HepG2 (cell line): Measurements from ENCODE around the gene TP53BP2. TPM values are rescaled to one million over a fixed set of nuclear protein-coding genes. Genes with fewer than 3 reads are reported as not detected.

Experiments used
- ATAC-seq: fragments of 200-7000 bp; cut with Tn5 transposase; 3 replicates; pipeline ENCODE4 v1.9.1; 2020; ENCODE audit warnings: mild to moderate bottlenecking, moderate library complexity
- BruUV-seq: library from RNA; stranded (reverse); fragments of 400-500 nt; replicated peaks from 2 replicates; lab custom pipeline; 2021; lab: Mats Ljungman, UMichigan
- CTCF ChIA-PET: fragments of 300-600 bp; formaldehyde crosslinking; extraction: SDS; loops from one replicate; lab custom pipeline; 2021; ENCODE audit warnings: low total read pairs, inconsistent platforms, low intra/inter-chr PET ratio; lab: Yijun Ruan, JAX
- POLR2A ChIA-PET: fragments of 350-600 bp; sonication (Branson Sonifier 250); formaldehyde crosslinking; loops from one replicate; lab custom pipeline; 2020; ENCODE audit warnings: antibody characterized with exemption, inconsistent platforms; lab: Yijun Ruan, JAX
- DNase-seq: peaks from one replicate; pipeline ENCODE4 v3.0.0-alpha.2; 2015; ENCODE audit warnings: low spot score
- FAIRE-seq: peaks from 3 replicates; lab custom pipeline; 2011; peaks lifted over from hg19 to GRCh38; lab: Jason Lieb, UNC
- H2AFZ ChIP-seq: one replicate; pipeline ENCODE4 v1.6.1; 2011; ENCODE audit warnings: low read length, inconsistent platforms
- H3K27ac ChIP-seq: fragments of 300-600 bp; 3 replicates; pipeline ENCODE4 v1.8.0; 2011; ENCODE audit warnings: mixed run types, mild to moderate bottlenecking, mixed read lengths, low read length, inconsistent platforms; ENCODE audit not compliant: insufficient read depth; ENCODE audit errors: extremely low read length
- H3K27me3 ChIP-seq, 2 experiments: fragments of 200-600 bp in 1 of 2; 2 replicates in 1 of 2; 3 replicates in 1 of 2; pipeline versions ENCODE4 v1.6.0 to v1.8.0; 2011; ENCODE audit warnings: low read length in 2 of 2, mild to moderate bottlenecking in 2 of 2, moderate library complexity in 2 of 2, inconsistent platforms in 1 of 2; ENCODE audit not compliant: insufficient read depth in 2 of 2, control insufficient read depth in 1 of 2
- H3K36me3 ChIP-seq, 2 experiments: fragments of 200-600 bp in 1 of 2; replicated peaks in 1 of 2; 2 replicates in 1 of 2; 3 replicates in 1 of 2; pipeline versions ENCODE4 v1.5.1 to v1.8.0; 2011; ENCODE audit warnings: low read length in 2 of 2, inconsistent platforms in 1 of 2; ENCODE audit not compliant: insufficient read depth in 2 of 2, control insufficient read depth in 1 of 2
- H3K4me1 ChIP-seq: 2 replicates; pipeline ENCODE4 v1.5.1; 2012; ENCODE audit warnings: low read length, inconsistent platforms; ENCODE audit not compliant: insufficient read depth
- H3K4me2 ChIP-seq: 2 replicates; pipeline ENCODE4 v1.6.0; 2011; ENCODE audit warnings: low read depth, low read length, inconsistent platforms
- H3K4me3 ChIP-seq, 3 experiments: fragments of 200-600 bp in 1 of 3; sonication (generic), shearing (Covaris generic) in 1 of 3; replicated peaks in 1 of 3; 2 replicates each; pipeline ENCODE4 v1.5.1; 2011 to 2016; ENCODE audit warnings: low read length in 3 of 3, inconsistent platforms in 2 of 3, low read depth in 2 of 3, mild to moderate bottlenecking in 2 of 3, control low read depth in 1 of 3, mixed read lengths in 1 of 3; ENCODE audit not compliant: insufficient read depth in 1 of 3
- H3K79me2 ChIP-seq: one replicate; pipeline ENCODE4 v1.6.1; 2011; ENCODE audit warnings: low read length, inconsistent platforms; ENCODE audit not compliant: insufficient read depth
- H3K9ac ChIP-seq: 2 replicates; pipeline ENCODE4 v1.6.0; 2011; ENCODE audit warnings: mild to moderate bottlenecking, low read depth, low read length, inconsistent platforms; ENCODE audit not compliant: insufficient read depth
- H3K9me3 ChIP-seq: 2 replicates; pipeline ENCODE4 v1.5.1; 2012; ENCODE audit warnings: mild to moderate bottlenecking, low read length
- H4K20me1 ChIP-seq: 2 replicates; pipeline ENCODE4 v1.6.0; 2011; ENCODE audit warnings: inconsistent platforms, mild to moderate bottlenecking, low read length, moderate library complexity; ENCODE audit not compliant: insufficient read depth
- AHR ChIP-seq: IDR thresholded peaks from 2 replicates; pipeline ENCODE4 v1.6.1; 2018; ENCODE audit warnings: missing genetic modification reagents, missing compliant biosample characterization
- BATF2 ChIP-seq: sonication (generic); formaldehyde crosslinking; IDR thresholded peaks from 2 replicates; pipeline ENCODE4 v1.8.0; 2022; ENCODE audit warnings: mild to moderate bottlenecking, missing genetic modification reagents, moderate library complexity
- FOXK1 ChIP-seq: sonication (generic); formaldehyde crosslinking; IDR thresholded peaks from 2 replicates; pipeline ENCODE4 v1.4.0; 2020; ENCODE audit warnings: low read depth, missing genetic modification reagents, borderline replicate concordance
- HNRNPK ChIP-seq: fragments of 200-400 bp; formaldehyde crosslinking; IDR thresholded peaks from 2 replicates; pipeline ENCODE4 v1.6.1; 2018; ENCODE audit warnings: low read length, low read depth, moderate library complexity, mild to moderate bottlenecking; ENCODE audit not compliant: poor library complexity, severe bottlenecking
- IRF2 ChIP-seq: IDR thresholded peaks from 2 replicates; pipeline ENCODE4 v1.6.1; 2018; ENCODE audit warnings: missing genetic modification reagents, missing compliant biosample characterization
- KLF15 ChIP-seq: sonication (generic); formaldehyde crosslinking; IDR thresholded peaks from 2 replicates; pipeline ENCODE4 v1.8.1; 2023; ENCODE audit warnings: borderline replicate concordance, mild to moderate bottlenecking, inconsistent platforms, missing genetic modification reagents, mixed read lengths
- PLSCR1 ChIP-seq: sonication (generic); formaldehyde crosslinking; IDR thresholded peaks from 2 replicates; pipeline ENCODE4 v1.5.0; 2020; ENCODE audit warnings: missing genetic modification reagents, mild to moderate bottlenecking, borderline replicate concordance
- PPARG ChIP-seq: conservative IDR thresholded peaks from 2 replicates; pipeline ENCODE4 v1.6.1; 2016; ENCODE audit warnings: missing biosample characterization, missing genetic modification reagents
- TMF1 ChIP-seq: sonication (generic); formaldehyde crosslinking; IDR thresholded peaks from 2 replicates; pipeline ENCODE4 v1.8.1; 2022; ENCODE audit warnings: low read depth, missing genetic modification reagents
- ZC3H13 ChIP-seq: sonication (generic); formaldehyde crosslinking; IDR thresholded peaks from 2 replicates; pipeline ENCODE4 v1.8.1; 2023; ENCODE audit warnings: mild to moderate bottlenecking, missing genetic modification reagents, moderate library complexity
- ZNF34 ChIP-seq: sonication (generic); formaldehyde crosslinking; IDR thresholded peaks from 2 replicates; pipeline ENCODE4 v1.4.0; 2020; ENCODE audit warnings: mild to moderate bottlenecking, missing genetic modification reagents, borderline replicate concordance
- ZNF468 ChIP-seq: sonication (generic); formaldehyde crosslinking; IDR thresholded peaks from 2 replicates; pipeline ENCODE4 v1.8.0; 2022; ENCODE audit warnings: mild to moderate bottlenecking, moderate library complexity, missing genetic modification reagents
- ZNF773 ChIP-seq: sonication (generic); formaldehyde crosslinking; IDR thresholded peaks from 2 replicates; pipeline ENCODE4 v1.4.0; 2020; ENCODE audit warnings: missing genetic modification reagents, borderline replicate concordance
- ZNF780A ChIP-seq: sonication (generic); formaldehyde crosslinking; IDR thresholded peaks from 2 replicates; pipeline ENCODE4 v1.8.0; 2022; ENCODE audit warnings: mild to moderate bottlenecking, missing genetic modification reagents, moderate library complexity
- WGBS: methylation state at CpG from one replicate; pipeline ENCODE4 v1.1.6; 2017; ENCODE audit warnings: low lambda C conversion rate; 5-methylcytosine and 5-hydroxymethylcytosine counted together
- in situ Hi-C: cut with HindIII; loops from 2 replicates; pipeline ENCODE4 v1.10.0; 2017; ENCODE audit warnings: low pct_unique_long_range_greater_than_20kb; ENCODE audit not compliant: extremely low pct_ligation_motif_present
- intact Hi-C: fragments of 100-400 bp; cut with micrococcal nuclease; formaldehyde crosslinking; loops from one replicate; pipeline ENCODE4 v1.10.0; 2022; ENCODE audit not compliant: unreplicated experiment
- polyA plus RNA-seq, 8 experiments: library from polyadenylated mRNA; depleted of rRNA in 3 of 8; stranded (reverse) in 7 of 8; unstranded in 1 of 8; fragments of >200 nt; fragmentation: Illumina TruSeq in 4 of 8; extraction: Trizol in 4 of 8; gene quantifications; 2 replicates each; pipeline versions ENCODE4 v1.2.1 to v1.2.3, GENCODE V29; 2011 to 2016; ENCODE audit warnings: low read depth in 4 of 8, missing spikeins in 1 of 8, mixed read lengths in 1 of 8; ENCODE audit not compliant: insufficient read depth in 1 of 8
- total RNA-seq, 5 experiments: library from RNA; depleted of rRNA; stranded (reverse); fragments of >200 nt; fragmentation: Illumina TruSeq; extraction: Trizol; gene quantifications; 2 replicates each; pipeline ENCODE4 v1.2.3, GENCODE V29; 2016; ENCODE audit warnings: low read depth in 1 of 5

TP53BP2 gene
- total and polyA plus RNA-seq, 2 of the 13 experiments (the other 11 are each of a cell fraction or from before 2014, with no cell fraction given): 10.0 to 14.0 TPM

GRCh38 chr1:223752721-223753515, 92.8 kb downstream of the TP53BP2 start:
- ChIA-PET CTCF (no interaction called here), POLR2A (no interaction called here)
- Histone ChIP-seq H3K4me2 (no peak overlapping the region), H3K4me1 (peaks cover 20% of the 10 kb centered on the region), H3K79me2 (no peaks in the 10 kb centered on the region), H3K36me3 (no peaks in the 10 kb centered on the region; a peak in 1 of 5 replicates), H4K20me1 (no peaks in the 10 kb centered on the region), H2AFZ (no peak overlapping the region), H3K9me3 (no peaks in the 10 kb centered on the region), H3K27ac (no peak overlapping the region), H3K27me3 (no peaks in the 10 kb centered on the region), H3K9ac (no peak overlapping the region), H3K4me3 (no peak overlapping the region)
- DNase-seq (no peak), FAIRE-seq (no peak), ATAC-seq (no peak)
- 96% methylated on average over 10 of the region's 15 CpGs for WGBS
- in situ Hi-C loops (loop anchor here (5.0 kb wide), 1 partner anchor 56 kb away; no protein-coding TSS in a partner anchor), intact Hi-C loops (no loop called here)
- no peak for TF ChIP-seq BATF2
- no peak for TF ChIP-seq ZC3H13
- BruUV-seq: no TSS peak

- H3K27me3 ChIP-seq: 0 out of 5 replicates have a peak, but pooled peaks cover 0 to 2% of the 10 kb centered on the region in 2 experiments
- H3K4me3 ChIP-seq: no peak overlapping the region
- BruUV-seq: no TSS peak
- no peaks in the 10 kb centered on the region for H3K9me3 ChIP-seq
- H2AFZ ChIP-seq: no peak overlapping the region
- TF ChIP-seq ZNF34 (CRISPR knock-in tag) (no peak), AHR (no peak), HNRNPK (no peak), FOXK1 (CRISPR knock-in tag) (no peak), ZNF780A (no peak), PPARG (no peak), ZNF468 (CRISPR knock-in tag) (no peak), KLF15 (no peak), TMF1 (CRISPR knock-in tag) (no peak), IRF2 (CRISPR knock-in tag) (no peak), PLSCR1 (CRISPR knock-in tag) (no peak), ZNF773 (CRISPR knock-in tag) (no peak)
- no peak overlapping the region for H3K27ac ChIP-seq
- H3K36me3 ChIP-seq: no peaks in the 10 kb centered on the region; a peak in 1 of 5 replicates
- in situ Hi-C loops: loop anchor here (5.0 kb wide), 1 partner anchor 54 kb away; no protein-coding TSS in a partner anchor
- no peaks in the 10 kb centered on the region for H3K79me2 ChIP-seq
- H4K20me1 ChIP-seq: no peaks in the 10 kb centered on the region
- H3K9ac ChIP-seq: 0 out of 2 replicates have a peak overlapping the region, but pooled peaks have one; percentile 6
- peak overlapping the region; percentile 33 for H3K4me2 ChIP-seq
- DNase-seq (no peak), FAIRE-seq (no peak), ATAC-seq (no peak)
- ChIA-PET POLR2A (interaction anchor here (1.5 kb wide), 1 partner anchor 13 kb away, joined by 6 read pairs; no protein-coding TSS in a partner anchor), CTCF (no interaction called here)
- intact Hi-C loops: no loop called here
- 89% methylated on average over 4 of the region's 4 CpGs for WGBS
- peaks cover 17% of the 10 kb centered on the region for H3K4me1 ChIP-seq
Observed at GRCh38 chr1:223751696-223752095, 94.1 kb downstream of the TP53BP2 start.
